Activated T-cell treated with anti-CD3 and anti-CD28 coated beads for 4 hours (primary cell): ENCODE measurements around the gene TTF2.

Experiments used
- DNase-seq: peaks from one replicate; pipeline ENCODE4 v3.0.0-alpha.2; 2020

Gene TTF2

GRCh38 chr1:117059678-117060440 is at the start of gene TTF2:
Gene TTF2 (plus strand): TSS chr1:117060326. CDS start chr1:117060347, 21 bp downstream.
- peak; percentile 98 for DNase-seq

GRCh38 chr1:117011334-117011733 is 48.8 kb upstream of the TTF2 start:
- no peak for DNase-seq

- DNase-seq, result no peak
These were observed 46.7 kb upstream of the TTF2 start for GRCh38 chr1:117013309-117013858.

GRCh38 chr1:117014209-117014608 is 45.9 kb upstream of the TTF2 start:
- DNase-seq, result no peak

- no peak for DNase-seq
These were observed 44.4 kb upstream of the TTF2 start for GRCh38 chr1:117015724-117016123.

GRCh38 chr1:117017062-117017461 is 43.1 kb upstream of the TTF2 start:
- no peak for DNase-seq

- DNase-seq, result no peak
These were observed 42.5 kb upstream of the TTF2 start for GRCh38 chr1:117017648-117018047.

- DNase-seq, result no peak
These were observed 39.5 kb upstream of the TTF2 start for GRCh38 chr1:117020526-117021156.

- no peak for DNase-seq
These were observed 38.0 kb upstream of the TTF2 start for GRCh38 chr1:117022114-117022513.

- DNase-seq, result no peak
These were observed 34.6 kb upstream of the TTF2 start for GRCh38 chr1:117025568-117025967.

GRCh38 chr1:117026361-117026760 is 33.8 kb upstream of the TTF2 start:
- no peak for DNase-seq

- DNase-seq, result no peak
These were observed 30.4 kb upstream of the TTF2 start for GRCh38 chr1:117029685-117030084.

GRCh38 chr1:117030271-117030877 is 29.8 kb upstream of the TTF2 start:
- no peak for DNase-seq

GRCh38 chr1:117032266-117032665 is 27.9 kb upstream of the TTF2 start:
- no peak for DNase-seq

GRCh38 chr1:117032681-117033539 is 27.2 kb upstream of the TTF2 start:
- DNase-seq, result no peak

GRCh38 chr1:117033772-117034171 is 26.4 kb upstream of the TTF2 start:
- DNase-seq, result no peak

- DNase-seq, result no peak
These were observed 25.3 kb upstream of the TTF2 start for GRCh38 chr1:117034791-117035290.

GRCh38 chr1:117036018-117036461 is 24.1 kb upstream of the TTF2 start:
- DNase-seq, result no peak

- DNase-seq, result no peak
These were observed 22.3 kb upstream of the TTF2 start for GRCh38 chr1:117037802-117038201.

- no peak for DNase-seq
These were observed 21.9 kb upstream of the TTF2 start for GRCh38 chr1:117038236-117038635.

- no peak for DNase-seq
These were observed 15.9 kb upstream of the TTF2 start for GRCh38 chr1:117044217-117044616.

GRCh38 chr1:117045644-117046043 is 14.5 kb upstream of the TTF2 start:
- DNase-seq, result no peak

- DNase-seq, result no peak
These were observed 13.3 kb upstream of the TTF2 start for GRCh38 chr1:117046781-117047180.
